K562 (cell line): ENCODE measurements around the gene MCOLN2. TPM values are rescaled to one million over a fixed set of nuclear protein-coding genes. Genes with fewer than 3 reads are reported as not detected.

Experiments
- CBX1 ChIP-seq: sonication (generic); IDR thresholded peaks from 2 replicates; pipeline ENCODE4 v1.6.1; 2016; ENCODE audit warnings: antibody characterized with exemption, low read depth, mild to moderate bottlenecking
- RCOR1 ChIP-seq, 2 experiments: IDR thresholded peaks; 2 replicates each; pipeline ENCODE4 v1.6.1; 2012; ENCODE audit warnings: low read depth in 2 of 2, low read length in 2 of 2, borderline replicate concordance in 1 of 2, improper control_type of control experiment in 1 of 2
- polyA plus RNA-seq, 8 experiments: library from polyadenylated mRNA; depleted of rRNA in 4 of 8; stranded (reverse) in 5 of 8; unstranded in 3 of 8; fragments of >200 nt; fragmentation: Nextera tagmentation in 2 of 8; fragmentation: Illumina TruSeq in 1 of 8; extraction: Ambion mirVana in 2 of 8; extraction: Trizol in 1 of 8; gene quantifications; 2 replicates each; pipeline versions ENCODE4 v1.2.1 to v1.2.3, GENCODE V29; 2011 to 2014; ENCODE audit warnings: inconsistent platforms in 1 of 8, missing spikeins in 1 of 8
- total RNA-seq, 7 experiments: library from RNA; depleted of rRNA in 6 of 7; stranded (reverse); fragments of >200 nt in 6 of 7; fragmentation: Illumina TruSeq in 2 of 7; extraction: Trizol in 2 of 7; gene quantifications; 2 replicates each; pipeline versions ENCODE4 v1.2.1 to v1.2.3, GENCODE V29; 2011 to 2021; ENCODE audit warnings: low replicate concordance in 1 of 7
- TF ChIP-seq, protein P1 (sequence below): fragments of 450-650 bp; IDR thresholded peaks from 2 replicates; pipeline ENCODE4 v1.6.1; 2016; ENCODE audit warnings: mild to moderate bottlenecking, moderate library complexity

Gene MCOLN2
- total and polyA plus RNA-seq, 9 of the 15 experiments (the other 6 are each of a cell fraction or from before 2014, with no cell fraction given), result 0.18 TPM; not detected in 8

DNA sequence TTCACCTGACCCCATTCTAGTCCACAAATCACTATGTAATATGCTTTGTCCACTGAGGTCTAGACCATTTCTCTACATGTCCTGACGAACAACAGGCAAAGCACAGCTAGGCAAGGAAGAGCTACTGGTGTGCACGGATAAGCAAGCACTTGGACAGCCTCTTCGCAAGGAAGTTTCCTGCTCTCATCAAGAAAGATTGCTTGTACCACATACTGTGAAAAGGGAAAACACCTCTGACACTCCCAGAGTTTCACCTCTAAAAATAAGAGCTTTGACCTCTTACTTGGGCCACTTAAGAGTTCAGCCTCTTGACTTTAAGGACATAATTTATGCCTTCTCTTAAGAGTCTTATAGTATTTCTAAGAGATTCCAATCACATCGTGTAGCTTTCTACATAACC, 67.9 kb downstream of the MCOLN2 start (continued):
- TF ChIP-seq, protein P1, sequence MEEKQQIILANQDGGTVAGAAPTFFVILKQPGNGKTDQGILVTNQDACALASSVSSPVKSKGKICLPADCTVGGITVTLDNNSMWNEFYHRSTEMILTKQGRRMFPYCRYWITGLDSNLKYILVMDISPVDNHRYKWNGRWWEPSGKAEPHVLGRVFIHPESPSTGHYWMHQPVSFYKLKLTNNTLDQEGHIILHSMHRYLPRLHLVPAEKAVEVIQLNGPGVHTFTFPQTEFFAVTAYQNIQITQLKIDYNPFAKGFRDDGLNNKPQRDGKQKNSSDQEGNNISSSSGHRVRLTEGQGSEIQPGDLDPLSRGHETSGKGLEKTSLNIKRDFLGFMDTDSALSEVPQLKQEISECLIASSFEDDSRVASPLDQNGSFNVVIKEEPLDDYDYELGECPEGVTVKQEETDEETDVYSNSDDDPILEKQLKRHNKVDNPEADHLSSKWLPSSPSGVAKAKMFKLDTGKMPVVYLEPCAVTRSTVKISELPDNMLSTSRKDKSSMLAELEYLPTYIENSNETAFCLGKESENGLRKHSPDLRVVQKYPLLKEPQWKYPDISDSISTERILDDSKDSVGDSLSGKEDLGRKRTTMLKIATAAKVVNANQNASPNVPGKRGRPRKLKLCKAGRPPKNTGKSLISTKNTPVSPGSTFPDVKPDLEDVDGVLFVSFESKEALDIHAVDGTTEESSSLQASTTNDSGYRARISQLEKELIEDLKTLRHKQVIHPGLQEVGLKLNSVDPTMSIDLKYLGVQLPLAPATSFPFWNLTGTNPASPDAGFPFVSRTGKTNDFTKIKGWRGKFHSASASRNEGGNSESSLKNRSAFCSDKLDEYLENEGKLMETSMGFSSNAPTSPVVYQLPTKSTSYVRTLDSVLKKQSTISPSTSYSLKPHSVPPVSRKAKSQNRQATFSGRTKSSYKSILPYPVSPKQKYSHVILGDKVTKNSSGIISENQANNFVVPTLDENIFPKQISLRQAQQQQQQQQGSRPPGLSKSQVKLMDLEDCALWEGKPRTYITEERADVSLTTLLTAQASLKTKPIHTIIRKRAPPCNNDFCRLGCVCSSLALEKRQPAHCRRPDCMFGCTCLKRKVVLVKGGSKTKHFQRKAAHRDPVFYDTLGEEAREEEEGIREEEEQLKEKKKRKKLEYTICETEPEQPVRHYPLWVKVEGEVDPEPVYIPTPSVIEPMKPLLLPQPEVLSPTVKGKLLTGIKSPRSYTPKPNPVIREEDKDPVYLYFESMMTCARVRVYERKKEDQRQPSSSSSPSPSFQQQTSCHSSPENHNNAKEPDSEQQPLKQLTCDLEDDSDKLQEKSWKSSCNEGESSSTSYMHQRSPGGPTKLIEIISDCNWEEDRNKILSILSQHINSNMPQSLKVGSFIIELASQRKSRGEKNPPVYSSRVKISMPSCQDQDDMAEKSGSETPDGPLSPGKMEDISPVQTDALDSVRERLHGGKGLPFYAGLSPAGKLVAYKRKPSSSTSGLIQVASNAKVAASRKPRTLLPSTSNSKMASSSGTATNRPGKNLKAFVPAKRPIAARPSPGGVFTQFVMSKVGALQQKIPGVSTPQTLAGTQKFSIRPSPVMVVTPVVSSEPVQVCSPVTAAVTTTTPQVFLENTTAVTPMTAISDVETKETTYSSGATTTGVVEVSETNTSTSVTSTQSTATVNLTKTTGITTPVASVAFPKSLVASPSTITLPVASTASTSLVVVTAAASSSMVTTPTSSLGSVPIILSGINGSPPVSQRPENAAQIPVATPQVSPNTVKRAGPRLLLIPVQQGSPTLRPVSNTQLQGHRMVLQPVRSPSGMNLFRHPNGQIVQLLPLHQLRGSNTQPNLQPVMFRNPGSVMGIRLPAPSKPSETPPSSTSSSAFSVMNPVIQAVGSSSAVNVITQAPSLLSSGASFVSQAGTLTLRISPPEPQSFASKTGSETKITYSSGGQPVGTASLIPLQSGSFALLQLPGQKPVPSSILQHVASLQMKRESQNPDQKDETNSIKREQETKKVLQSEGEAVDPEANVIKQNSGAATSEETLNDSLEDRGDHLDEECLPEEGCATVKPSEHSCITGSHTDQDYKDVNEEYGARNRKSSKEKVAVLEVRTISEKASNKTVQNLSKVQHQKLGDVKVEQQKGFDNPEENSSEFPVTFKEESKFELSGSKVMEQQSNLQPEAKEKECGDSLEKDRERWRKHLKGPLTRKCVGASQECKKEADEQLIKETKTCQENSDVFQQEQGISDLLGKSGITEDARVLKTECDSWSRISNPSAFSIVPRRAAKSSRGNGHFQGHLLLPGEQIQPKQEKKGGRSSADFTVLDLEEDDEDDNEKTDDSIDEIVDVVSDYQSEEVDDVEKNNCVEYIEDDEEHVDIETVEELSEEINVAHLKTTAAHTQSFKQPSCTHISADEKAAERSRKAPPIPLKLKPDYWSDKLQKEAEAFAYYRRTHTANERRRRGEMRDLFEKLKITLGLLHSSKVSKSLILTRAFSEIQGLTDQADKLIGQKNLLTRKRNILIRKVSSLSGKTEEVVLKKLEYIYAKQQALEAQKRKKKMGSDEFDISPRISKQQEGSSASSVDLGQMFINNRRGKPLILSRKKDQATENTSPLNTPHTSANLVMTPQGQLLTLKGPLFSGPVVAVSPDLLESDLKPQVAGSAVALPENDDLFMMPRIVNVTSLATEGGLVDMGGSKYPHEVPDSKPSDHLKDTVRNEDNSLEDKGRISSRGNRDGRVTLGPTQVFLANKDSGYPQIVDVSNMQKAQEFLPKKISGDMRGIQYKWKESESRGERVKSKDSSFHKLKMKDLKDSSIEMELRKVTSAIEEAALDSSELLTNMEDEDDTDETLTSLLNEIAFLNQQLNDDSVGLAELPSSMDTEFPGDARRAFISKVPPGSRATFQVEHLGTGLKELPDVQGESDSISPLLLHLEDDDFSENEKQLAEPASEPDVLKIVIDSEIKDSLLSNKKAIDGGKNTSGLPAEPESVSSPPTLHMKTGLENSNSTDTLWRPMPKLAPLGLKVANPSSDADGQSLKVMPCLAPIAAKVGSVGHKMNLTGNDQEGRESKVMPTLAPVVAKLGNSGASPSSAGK, result no peak
- no peak for TF ChIP-seq RCOR1 (IDR thresholded peaks at IDR 0.05; ENCODE audit: borderline replicate concordance in 1 of 2, low read depth in 2 of 2, low read length in 2 of 2)
- TF ChIP-seq CBX1, result no peak
- TF ChIP-seq, all 486 proteins: peak for 0
